ENCODE results near the gene MIB2.

- TF ChIP-seq TAF1 (IDR thresholded peaks at IDR 0.05; ENCODE audit: low read depth, low read length) (no peak), POLR2A (IDR thresholded peaks at IDR 0.05; ENCODE audit: low read depth, low read length) (no peak), POLR2AphosphoS5 (IDR thresholded peaks at IDR 0.05; ENCODE audit: low read depth, low read length) (no peak), SPI1 (IDR thresholded peaks at IDR 0.05; ENCODE audit: low read depth, low read length) (no peak), POU2F2 (IDR thresholded peaks at IDR 0.05; ENCODE audit: low read depth, low read length) (no peak)
These were observed 10.1 kb downstream of the MIB2 start for GRCh38 chr1:1625404-1625775.

All from GM12891 (cell line).